ENCODE data around the gene NF1.

Gene NF1

DNA sequence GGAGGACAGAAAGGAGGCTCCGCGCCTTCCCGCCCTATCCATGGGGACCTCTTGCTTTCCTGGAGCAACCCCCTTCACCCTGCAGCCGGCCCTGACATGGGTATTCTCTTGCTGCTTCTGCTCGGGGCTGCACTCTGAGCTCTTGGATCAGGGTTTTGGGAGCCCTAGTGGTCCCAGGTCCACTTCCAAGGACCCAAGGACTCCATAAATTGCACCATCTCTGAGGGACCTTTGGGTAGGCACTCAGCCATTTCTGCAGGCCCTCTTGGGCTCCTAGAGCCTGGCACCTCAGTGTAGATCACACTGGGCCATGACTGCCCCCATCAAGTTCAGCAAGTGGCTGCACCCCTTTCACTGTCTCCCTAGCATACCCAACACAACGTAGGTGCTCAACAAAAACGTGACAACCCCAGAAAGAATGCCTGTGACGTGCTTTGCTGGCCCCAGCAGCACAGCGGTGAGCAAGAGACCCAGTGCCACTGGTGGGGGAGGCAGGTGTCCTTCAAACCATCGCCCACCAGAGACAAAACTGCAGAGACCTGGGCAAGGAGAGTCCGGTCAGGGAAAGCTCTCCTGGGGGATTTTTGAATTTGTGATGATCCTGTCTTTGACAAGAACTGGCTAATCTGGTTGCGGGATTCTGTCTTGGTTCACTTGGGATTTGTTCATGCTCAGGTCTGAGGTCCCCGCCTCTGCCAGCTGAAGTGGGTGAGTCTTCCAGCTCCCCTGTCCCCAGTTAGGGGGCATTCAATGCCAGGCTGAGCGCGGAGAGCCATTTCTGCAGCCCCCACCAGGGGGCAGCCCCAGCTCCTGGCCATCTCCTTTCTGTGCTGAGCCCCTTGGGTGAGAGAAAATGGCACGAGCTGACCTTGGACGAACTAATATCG is 294.2 kb downstream of the NF1 start:
- no peak for DNase-seq

DNA sequence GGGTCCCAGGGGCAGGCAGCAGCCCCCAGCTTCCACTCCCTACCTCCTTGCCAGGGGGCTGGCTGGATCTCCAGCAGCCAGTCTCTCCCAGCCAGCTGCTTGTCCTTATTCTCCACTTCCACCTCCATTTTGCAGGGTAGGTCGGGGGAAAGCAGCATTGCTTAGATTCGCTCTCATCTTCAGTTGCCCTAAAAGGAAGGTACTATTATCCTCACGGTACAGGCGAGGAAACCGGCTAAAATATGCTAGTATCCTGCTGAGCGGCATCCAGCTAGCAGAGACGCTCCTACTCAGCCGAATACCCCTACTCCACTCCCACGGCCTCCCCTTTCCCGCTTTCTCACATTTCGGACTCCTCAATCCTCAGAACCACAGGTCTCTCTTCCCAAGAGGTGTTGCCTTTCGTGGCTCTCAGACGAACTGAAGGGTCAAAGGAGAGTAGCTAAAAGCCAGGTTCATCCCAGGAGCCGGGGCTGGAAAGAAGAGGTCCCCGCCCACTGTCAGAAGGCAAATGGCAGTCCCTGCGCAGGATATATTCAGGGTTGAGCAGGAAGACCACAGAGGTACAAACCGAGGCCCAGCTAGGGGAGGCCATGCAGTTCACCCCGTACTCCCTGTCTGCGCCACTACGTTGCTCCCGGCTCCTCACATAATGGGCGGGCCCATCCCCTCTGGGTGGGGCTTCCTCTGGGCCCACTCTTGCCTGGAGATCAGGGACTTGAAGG is 295.0 kb downstream of the NF1 start:
- DNase-seq, result no peak

DNA sequence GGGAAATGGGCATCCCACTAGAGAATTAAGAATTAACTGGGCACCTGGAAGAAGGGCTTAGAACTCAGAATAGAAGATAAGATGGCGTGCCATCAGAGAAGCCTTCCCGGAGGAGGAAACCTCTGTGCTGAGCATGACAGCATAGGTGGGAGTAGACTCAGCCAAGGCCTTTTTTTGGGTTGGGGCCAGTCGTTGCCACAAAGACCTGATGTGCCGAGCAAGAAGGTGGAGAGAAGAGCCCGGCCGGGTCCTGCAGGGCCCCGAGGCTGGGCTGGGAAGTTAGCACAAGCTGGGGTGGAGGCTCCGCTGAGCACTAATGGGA is 295.6 kb downstream of the NF1 start:
- DNase-seq, result no peak

DNA sequence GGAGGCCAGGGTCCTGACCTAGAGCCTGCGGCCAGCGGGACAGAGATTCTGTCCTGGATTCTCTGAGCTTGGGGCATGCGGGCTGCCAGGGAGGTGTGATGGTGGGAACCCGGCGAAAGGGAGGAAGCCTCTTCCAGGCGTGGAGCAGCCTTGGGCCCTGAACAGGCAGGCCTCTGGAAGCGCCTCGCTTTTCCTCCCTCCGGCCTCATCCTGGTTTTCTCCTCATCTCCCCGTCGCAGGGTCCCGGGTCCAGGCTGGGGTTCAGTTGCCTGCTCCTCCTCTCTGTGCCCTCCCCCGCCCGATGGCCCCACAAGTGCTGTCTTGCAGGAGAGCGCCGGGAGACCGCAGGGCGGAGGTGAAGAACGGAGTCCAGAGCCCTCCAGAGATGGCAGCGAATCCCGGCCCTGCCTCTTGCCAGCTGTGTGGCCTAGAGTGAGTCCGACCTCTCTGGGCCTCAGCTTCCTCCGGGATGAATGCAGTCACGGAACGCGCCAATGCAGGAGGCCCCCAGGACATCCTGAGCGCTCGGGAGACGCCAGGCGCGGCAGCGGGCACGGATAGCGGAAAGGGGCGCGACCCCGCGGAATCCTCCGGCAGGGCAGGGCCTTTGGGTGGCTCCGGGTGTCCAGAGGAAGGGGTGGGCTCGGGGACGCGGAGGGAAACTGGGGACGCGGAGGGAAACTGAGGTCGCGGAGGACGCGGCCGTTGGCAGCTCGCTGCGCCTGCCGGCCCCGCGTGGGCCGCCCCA is 296.1 kb downstream of the NF1 start:
- DNase-seq, result no peak

GRCh38 chr17:31391496-31391949 is 296.7 kb downstream of the NF1 start, which contains the start of gene RAB11FIP4:
Gene RAB11FIP4, plus strand, starts transcription at chr17:31391675. Its CDS starts 178 bp downstream, at chr17:31391853.
- DNase-seq, result no peak

GRCh38 chr17:31392002-31392855 is 297.5 kb downstream of the NF1 start:
- DNase-seq, result no peak

DNA sequence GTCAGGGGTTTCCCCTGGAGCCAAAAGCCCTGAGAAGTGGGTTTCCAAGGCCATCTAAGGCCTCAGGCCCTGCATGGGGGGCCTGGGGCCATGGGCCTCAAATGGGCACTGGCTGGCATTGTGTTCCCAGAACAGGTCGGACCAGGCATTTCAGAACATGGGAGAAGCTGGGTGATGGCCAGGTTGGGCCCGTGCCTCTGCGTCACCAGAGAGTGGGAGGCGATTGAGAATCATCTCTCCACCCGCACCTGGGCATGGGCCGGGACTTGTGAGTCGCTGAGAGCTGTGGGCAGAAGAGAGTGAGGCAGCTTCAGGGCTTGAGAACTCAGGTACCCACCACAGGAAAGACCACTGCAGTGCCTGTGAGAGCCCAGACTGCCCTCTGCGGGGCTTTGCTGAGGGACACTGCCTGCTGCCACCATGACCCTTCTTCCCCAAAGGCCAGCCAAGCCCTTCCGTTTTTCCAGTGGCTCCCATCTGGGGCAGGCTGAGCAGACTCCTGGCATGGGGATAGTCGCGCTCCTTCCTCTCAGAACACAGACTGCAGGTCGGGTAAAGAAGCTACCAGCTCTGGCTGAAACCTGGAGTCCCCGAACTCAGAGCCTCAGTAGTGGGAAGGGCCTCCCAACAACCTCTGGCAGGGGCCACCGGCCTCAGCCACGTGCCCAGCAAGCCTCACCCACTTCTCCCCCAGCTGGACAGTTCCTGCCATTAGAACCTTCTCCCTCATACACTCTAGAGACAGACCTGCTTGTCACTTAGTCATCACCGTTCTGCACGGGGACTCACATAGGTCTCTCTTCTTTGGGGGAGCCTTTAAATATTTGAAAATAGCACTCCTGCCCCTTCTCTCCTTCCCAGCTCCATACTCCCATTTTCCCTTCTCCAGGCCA is 298.3 kb downstream of the NF1 start:
- DNase-seq, result no peak

- DNase-seq, result no peak
Measured at GRCh38 chr17:31393749-31394146, 299.0 kb downstream of the NF1 start.

- no peak for DNase-seq
Measured at GRCh38 chr17:31394544-31394943, 299.8 kb downstream of the NF1 start.

- no peak for DNase-seq
Measured at GRCh38 chr17:31397256-31397939, 302.6 kb downstream of the NF1 start.

GRCh38 chr17:31398381-31399311 is 303.9 kb downstream of the NF1 start:
- DNase-seq, result no peak

DNA sequence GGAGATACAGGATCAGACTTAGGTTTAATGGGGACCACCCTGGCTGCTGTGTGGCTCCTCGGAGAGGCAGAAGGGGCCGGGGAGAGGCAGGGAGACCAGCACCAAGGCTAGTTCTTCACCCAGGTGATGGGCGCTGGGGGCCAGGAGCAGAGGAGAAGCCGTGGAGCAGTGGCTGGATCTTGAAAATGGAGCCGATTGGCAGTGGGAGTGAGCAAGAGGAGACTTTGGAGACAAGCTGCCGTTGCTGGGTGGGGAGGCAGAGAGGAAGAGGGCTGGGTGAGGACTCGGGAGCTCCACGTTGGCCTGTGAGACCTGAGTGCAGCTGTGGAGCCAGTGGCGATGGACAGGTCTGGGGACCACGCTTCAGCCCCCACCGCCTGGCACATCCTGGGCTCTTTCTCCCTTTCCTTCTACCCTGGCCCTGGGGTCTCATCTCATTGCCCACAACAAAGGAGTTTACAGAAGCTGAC is 305.7 kb downstream of the NF1 start:
- no peak for DNase-seq

DNA sequence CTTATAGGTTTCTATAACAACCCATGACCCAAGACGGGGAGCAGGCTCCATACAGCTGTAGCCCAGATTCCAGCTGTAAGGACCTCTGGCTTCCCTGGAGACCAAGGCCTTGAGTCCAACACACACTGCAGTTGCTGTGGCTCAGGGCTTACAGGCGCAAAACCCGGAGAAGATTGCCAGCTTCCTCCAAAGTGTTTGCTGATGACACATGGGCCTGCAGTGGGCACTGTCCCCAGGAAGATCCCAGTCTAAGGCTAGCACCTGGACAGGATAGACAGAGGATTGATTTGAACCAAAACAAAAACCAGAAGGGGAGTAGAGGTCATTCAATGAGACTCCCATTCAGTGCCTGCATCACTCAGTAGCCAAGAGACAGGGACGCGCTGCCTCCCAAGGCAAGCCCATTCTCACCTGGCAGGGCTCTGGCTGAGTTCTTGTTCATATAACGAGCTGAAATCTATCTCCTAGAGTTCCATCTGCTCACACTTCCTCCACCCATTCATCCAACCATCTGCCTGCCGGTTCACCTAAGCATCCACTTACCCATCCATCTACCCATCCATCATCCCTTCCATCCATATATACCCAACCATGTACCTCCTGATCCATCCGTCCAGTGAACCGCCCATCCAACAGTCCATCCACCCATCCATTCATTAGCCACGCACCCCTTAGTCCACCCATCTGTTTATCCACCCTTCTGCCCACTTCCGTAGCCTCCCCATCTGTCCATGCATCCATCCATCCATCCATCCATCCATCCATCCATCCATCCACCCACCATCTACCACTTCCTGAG is 306.9 kb downstream of the NF1 start:
- DNase-seq, result no peak

DNA sequence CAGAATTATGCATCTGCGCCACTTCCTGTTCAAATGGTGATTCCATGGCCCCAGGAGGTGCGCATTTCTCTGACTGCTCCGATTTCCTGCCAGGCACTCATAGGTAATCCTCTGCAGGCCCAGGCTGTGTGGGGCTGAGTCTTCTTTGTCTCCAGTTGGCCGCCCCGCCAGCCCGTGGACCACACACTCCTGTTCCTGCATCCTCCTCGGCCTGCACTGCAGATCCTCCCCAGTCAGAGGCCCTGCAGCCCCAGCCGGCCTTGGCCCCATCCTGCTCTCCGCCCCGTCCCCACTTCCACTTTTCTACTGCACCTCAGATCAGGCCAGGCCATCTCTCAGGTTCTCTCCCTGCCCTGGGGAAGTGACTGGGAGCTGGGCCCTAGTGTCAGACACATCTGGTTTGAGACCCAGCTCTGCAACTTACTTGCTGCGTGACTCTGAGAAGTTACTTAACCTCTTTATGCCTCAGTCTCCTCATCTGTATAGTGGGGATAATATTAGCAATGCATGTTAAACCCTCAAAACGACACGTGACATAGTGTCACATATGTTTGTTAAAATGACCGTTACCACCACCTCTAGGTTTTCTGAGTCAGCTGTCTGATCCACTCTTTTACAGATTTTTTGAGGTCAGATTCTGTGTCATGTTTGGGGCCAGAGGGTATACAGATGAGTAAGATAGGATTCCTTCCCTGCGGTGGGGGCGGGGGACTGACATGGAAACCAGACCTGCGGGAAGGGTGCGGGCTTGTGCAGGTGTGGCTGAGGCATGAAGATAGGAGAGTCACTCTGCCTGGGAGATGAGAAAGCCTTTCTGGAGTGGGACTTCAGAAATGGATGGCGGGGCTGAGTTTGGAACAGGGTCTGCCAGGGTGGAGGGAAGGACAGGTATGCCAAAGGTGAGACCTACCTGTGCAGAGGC is 309.5 kb downstream of the NF1 start:
- no peak for DNase-seq

GRCh38 chr17:31405890-31406371 is 311.2 kb downstream of the NF1 start:
- DNase-seq, result no peak

DNA sequence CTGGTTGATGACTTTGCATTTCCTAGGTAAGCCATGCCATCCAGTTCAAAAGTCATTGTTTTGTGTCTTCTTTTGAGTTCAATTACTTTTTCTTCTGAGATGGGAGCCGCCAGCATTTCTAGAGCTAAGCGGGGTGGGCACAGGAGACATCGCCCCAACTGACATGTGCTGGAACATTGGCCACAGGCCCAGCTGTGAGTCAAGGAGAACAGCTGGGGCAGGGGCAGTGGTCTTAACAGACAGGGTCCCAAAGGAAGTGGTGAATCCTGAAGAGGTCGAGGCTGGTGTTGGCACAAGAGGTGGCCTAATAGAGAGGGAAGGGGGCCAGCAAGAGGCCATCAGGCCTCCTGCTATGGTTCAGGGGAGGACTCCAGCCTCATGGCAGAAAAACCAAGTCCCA is 313.8 kb downstream of the NF1 start:
- no peak for DNase-seq

DNA sequence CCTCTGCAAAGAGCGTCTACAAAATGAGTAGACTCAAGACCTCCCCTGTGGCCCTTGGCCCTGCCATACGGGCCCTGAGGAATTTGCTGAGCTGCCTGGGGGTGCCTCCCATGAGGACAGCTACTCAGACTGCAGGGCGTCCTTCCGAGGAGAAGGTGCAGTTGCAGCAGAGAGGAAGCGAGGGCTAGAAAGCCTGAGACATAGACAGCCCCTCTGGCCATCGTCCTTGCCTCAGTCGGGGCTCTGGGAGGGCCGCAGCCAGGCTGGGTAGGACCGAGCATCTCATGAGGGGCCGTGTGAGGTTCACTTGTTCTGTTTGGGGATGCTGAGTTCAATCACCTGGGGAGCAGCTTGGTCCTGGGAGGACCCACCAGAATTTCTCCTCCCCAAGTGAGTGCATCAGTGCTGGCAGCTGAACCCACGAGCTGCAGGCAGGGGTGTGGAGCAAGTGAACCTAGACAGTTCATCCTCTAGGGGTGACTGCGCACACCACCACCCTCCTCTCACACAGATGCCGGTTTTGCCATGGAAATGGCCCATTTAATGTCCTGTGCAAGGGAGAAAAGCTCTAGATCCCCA is 317.0 kb downstream of the NF1 start:
- DNase-seq, result no peak

Measured in NCI-H2227 treated with DMSO at 0.1 percent for 48 hours (cell line).